IMR-90 (cell line): ENCODE results near the gene TSGA10IP. TPM values are rescaled to one million over a fixed set of nuclear protein-coding genes. Genes with fewer than 3 reads are reported as not detected.

Source experiments
- ATAC-seq: fragments of 200-7000 bp; cut with Tn5 transposase; 2 replicates; pipeline ENCODE4 v1.9.1; 2020; ENCODE audit warnings: low read depth, mild to moderate bottlenecking, moderate library complexity
- BruUV-seq: library from RNA; stranded (reverse); fragments of 400-500 nt; replicated peaks from 2 replicates; lab custom pipeline; 2021; lab: Mats Ljungman, UMichigan
- CTCF ChIA-PET: fragments of 300-600 bp; formaldehyde crosslinking; extraction: SDS; loops from one replicate; lab custom pipeline; 2021; ENCODE audit warnings: antibody characterized with exemption; lab: Yijun Ruan, JAX
- POLR2A ChIA-PET: fragments of 300-600 bp; sonication (Branson Sonifier 250); formaldehyde crosslinking; loops from one replicate; lab custom pipeline; 2022; ENCODE audit warnings: antibody characterized with exemption; ENCODE audit not compliant: unreplicated experiment; lab: Charles Lee
- DNase-seq: peaks from one replicate; pipeline ENCODE4 v3.0.0; 2013
- H2AFZ ChIP-seq: replicated peaks from 2 replicates; pipeline ENCODE3; 2013; ENCODE audit warnings: low read length, mild to moderate bottlenecking; ENCODE audit not compliant: poor library complexity
- H2AK5ac ChIP-seq: 2 replicates; pipeline ENCODE4 v1.6.1; 2013; ENCODE audit warnings: low read depth, low read length, inconsistent platforms
- H2AK9ac ChIP-seq: replicated peaks from 2 replicates; pipeline ENCODE3; 2013; ENCODE audit warnings: mild to moderate bottlenecking, low read depth, low read length, moderate library complexity; ENCODE audit not compliant: poor library complexity
- H2BK120ac ChIP-seq: 2 replicates; pipeline ENCODE4 v1.6.1; 2013; ENCODE audit warnings: low read depth, low read length, inconsistent platforms
- H2BK15ac ChIP-seq: 3 replicates; pipeline ENCODE4 v1.6.1; 2013; ENCODE audit warnings: low read depth, low read length, inconsistent platforms
- H2BK20ac ChIP-seq: 2 replicates; pipeline ENCODE4 v1.6.1; 2013; ENCODE audit warnings: low read depth, mild to moderate bottlenecking, inconsistent platforms, low read length, moderate library complexity
- H2BK5ac ChIP-seq: 2 replicates; pipeline ENCODE4 v1.6.1; 2013; ENCODE audit warnings: mild to moderate bottlenecking, low read depth, low read length, inconsistent platforms; ENCODE audit not compliant: poor library complexity, severe bottlenecking
- H3K14ac ChIP-seq: replicated peaks from 2 replicates; pipeline ENCODE4 v1.6.1; 2013; ENCODE audit warnings: low read depth, low read length, inconsistent platforms
- H3K18ac ChIP-seq: 2 replicates; pipeline ENCODE4 v1.6.1; 2013; ENCODE audit warnings: low read depth, low read length, control low read depth
- H3K23ac ChIP-seq: 2 replicates; pipeline ENCODE4 v1.6.1; 2013; ENCODE audit warnings: low read depth, low read length, inconsistent platforms
- H3K27ac ChIP-seq: 2 replicates; pipeline ENCODE4 v1.5.1; 2013; ENCODE audit warnings: mild to moderate bottlenecking, control low read depth, low read length; ENCODE audit not compliant: insufficient read depth
- H3K27me3 ChIP-seq: 2 replicates; pipeline ENCODE4 v1.6.1; 2013; ENCODE audit warnings: low read length; ENCODE audit not compliant: control insufficient read depth, insufficient read depth
- H3K36me3 ChIP-seq: 2 replicates; pipeline ENCODE4 v1.6.1; 2013; ENCODE audit warnings: low read length, mixed read lengths; ENCODE audit not compliant: control insufficient read depth, insufficient read depth
- H3K4ac ChIP-seq: 2 replicates; pipeline ENCODE4 v1.6.1; 2013; ENCODE audit warnings: low read depth, low read length, inconsistent platforms
- H3K4me1 ChIP-seq: 2 replicates; pipeline ENCODE4 v1.6.1; 2013; ENCODE audit warnings: low read length, mixed read lengths; ENCODE audit not compliant: control insufficient read depth, insufficient read depth
- H3K4me2 ChIP-seq: 2 replicates; pipeline ENCODE4 v1.6.1; 2013; ENCODE audit warnings: low read depth, mild to moderate bottlenecking, control low read depth, low read length, moderate library complexity
- H3K4me3 ChIP-seq: 2 replicates; pipeline ENCODE4 v1.5.1; 2013; ENCODE audit warnings: low read depth, mild to moderate bottlenecking, control low read depth, low read length, moderate library complexity; ENCODE audit not compliant: insufficient read depth
- H3K56ac ChIP-seq: 2 replicates; pipeline ENCODE4 v1.6.1; 2013; ENCODE audit warnings: low read length, inconsistent platforms; ENCODE audit not compliant: insufficient read depth; ENCODE audit errors: extremely low read depth
- H3K79me1 ChIP-seq, 2 experiments: 2 replicates each; pipeline ENCODE4 v1.6.1; 2013; ENCODE audit warnings: low read length in 2 of 2, inconsistent platforms in 1 of 2, low read depth in 1 of 2
- H3K9ac ChIP-seq: 2 replicates; pipeline ENCODE4 v1.6.1; 2013; ENCODE audit warnings: low read depth, low read length, control low read depth
- H3K9me1 ChIP-seq: 2 replicates; pipeline ENCODE4 v1.6.1; 2013; ENCODE audit warnings: low read length, inconsistent platforms; ENCODE audit not compliant: insufficient read depth
- H3K9me3 ChIP-seq: 2 replicates; pipeline ENCODE4 v1.6.1; 2013; ENCODE audit warnings: low read length; ENCODE audit not compliant: control insufficient read depth, insufficient read depth
- H4K20me1 ChIP-seq: 2 replicates; pipeline ENCODE4 v1.6.1; 2013; ENCODE audit warnings: low read length, inconsistent platforms; ENCODE audit not compliant: insufficient read depth
- H4K5ac ChIP-seq: 2 replicates; pipeline ENCODE4 v1.6.1; 2013; ENCODE audit warnings: mild to moderate bottlenecking, low read depth, low read length, control low read depth
- H4K8ac ChIP-seq, 2 experiments: 2 replicates each; pipeline ENCODE4 v1.6.1; 2013; ENCODE audit warnings: low read depth in 2 of 2, low read length in 2 of 2, control low read depth in 1 of 2, inconsistent platforms in 1 of 2
- H4K91ac ChIP-seq: 2 replicates; pipeline ENCODE4 v1.6.1; 2013; ENCODE audit warnings: low read depth, low read length, inconsistent platforms; ENCODE audit not compliant: insufficient read depth
- BHLHE40 ChIP-seq: fragments of 150-350 bp; IDR thresholded peaks from 2 replicates; pipeline ENCODE4 v1.6.1; 2016; ENCODE audit warnings: mild to moderate bottlenecking, low read depth, low read length
- CEBPB ChIP-seq: IDR thresholded peaks from 2 replicates; pipeline ENCODE4 v1.6.1; 2012; ENCODE audit warnings: low read depth, low read length, improper control_type of control experiment
- CHD1 ChIP-seq: IDR thresholded peaks from 2 replicates; pipeline ENCODE4 v1.6.1; 2012; ENCODE audit warnings: low read depth, low read length, improper control_type of control experiment
- FOS ChIP-seq: fragments of 150-350 bp; IDR thresholded peaks from 2 replicates; pipeline ENCODE4 v1.6.1; 2016; ENCODE audit warnings: low read depth, low read length
- MAFK ChIP-seq: IDR thresholded peaks from 2 replicates; pipeline ENCODE4 v1.6.1; 2012; ENCODE audit warnings: low read depth, low read length, improper control_type of control experiment
- MAZ ChIP-seq: IDR thresholded peaks from 2 replicates; pipeline ENCODE4 v1.6.1; 2012; ENCODE audit warnings: low read depth, mild to moderate bottlenecking, low read length, improper control_type of control experiment, moderate library complexity, borderline replicate concordance
- MXI1 ChIP-seq: IDR thresholded peaks from 2 replicates; pipeline ENCODE4 v1.6.1; 2012; ENCODE audit warnings: low read depth, mild to moderate bottlenecking, low read length, moderate library complexity, borderline replicate concordance
- NFE2L2 ChIP-seq: fragments of 150-350 bp; IDR thresholded peaks from 2 replicates; pipeline ENCODE4 v1.6.1; 2016; ENCODE audit warnings: low read depth, mild to moderate bottlenecking, low read length
- RAD21 ChIP-seq: IDR thresholded peaks from 2 replicates; pipeline ENCODE4 v1.6.1; 2012; ENCODE audit warnings: low read length, improper control_type of control experiment
- RCOR1 ChIP-seq: IDR thresholded peaks from 2 replicates; pipeline ENCODE4 v1.6.1; 2012; ENCODE audit warnings: mild to moderate bottlenecking, low read length, improper control_type of control experiment; ENCODE audit not compliant: insufficient replicate concordance
- RFX5 ChIP-seq: IDR thresholded peaks from 2 replicates; pipeline ENCODE4 v1.8.0; 2012; ENCODE audit warnings: low read depth, mild to moderate bottlenecking, low read length, moderate library complexity
- WGBS, 2 experiments: methylation state at CpG; one replicate each; pipeline versions ENCODE4 v1.1.5 to v1.1.7; 2013; ENCODE audit warnings: missing lambda C conversion rate in 2 of 2; ENCODE audit not compliant: insufficient read length in 1 of 2; ENCODE audit errors: extremely low coverage in 2 of 2; 5-methylcytosine and 5-hydroxymethylcytosine counted together
- dilution Hi-C: fragments of 300-500 bp; cut with HindIII; formaldehyde crosslinking; loops from one replicate; pipeline ENCODE4 v1.14.3; 2018; ENCODE audit warnings: low sequenced_read_pairs; ENCODE audit not compliant: unreplicated experiment
- in situ Hi-C: fragments of 300-500 bp; cut with MboI; formaldehyde crosslinking; loops from 3 replicates; pipeline ENCODE4 v1.14.3; 2019; ENCODE audit warnings: low sequenced_read_pairs, inconsistent platforms, mixed read lengths
- intact Hi-C: fragments of 100-400 bp; cut with micrococcal nuclease; formaldehyde crosslinking; loops from 2 replicates; pipeline ENCODE4 v1.10.0; 2022
- polyA plus RNA-seq, 3 experiments: library from polyadenylated mRNA; depleted of rRNA; stranded (reverse); fragments of >200 nt; gene quantifications; 2 replicates each; pipeline ENCODE4 v1.2.3, GENCODE V29; 2012; ENCODE audit warnings: low replicate concordance in 1 of 3
- total RNA-seq: library from RNA; depleted of rRNA; stranded (reverse); fragments of >200 nt; gene quantifications from 2 replicates; pipeline ENCODE4 v1.2.3, GENCODE V29; 2012
- TF ChIP-seq, protein P1 (sequence below): fragments of 150-350 bp; IDR thresholded peaks from 2 replicates; pipeline ENCODE4 v1.6.1; 2017; ENCODE audit warnings: mild to moderate bottlenecking, antibody characterized with exemption, low read length, low read depth
- TF ChIP-seq, protein P2 (sequence below): conservative IDR thresholded peaks from 2 replicates; pipeline ENCODE4 v1.5.1; 2012; ENCODE audit warnings: mild to moderate bottlenecking, low read depth, low read length, improper control_type of control experiment
- TF ChIP-seq, protein P3 (sequence below): fragments of 150-350 bp; IDR thresholded peaks from 2 replicates; pipeline ENCODE4 v1.6.1; 2016; ENCODE audit warnings: low read depth, mild to moderate bottlenecking, low read length, moderate library complexity, borderline replicate concordance

Gene TSGA10IP
- total and polyA plus RNA-seq, 2 of the 4 experiments (the other 2 are of a cell fraction): 0.21 TPM; not detected in 1

DNA sequence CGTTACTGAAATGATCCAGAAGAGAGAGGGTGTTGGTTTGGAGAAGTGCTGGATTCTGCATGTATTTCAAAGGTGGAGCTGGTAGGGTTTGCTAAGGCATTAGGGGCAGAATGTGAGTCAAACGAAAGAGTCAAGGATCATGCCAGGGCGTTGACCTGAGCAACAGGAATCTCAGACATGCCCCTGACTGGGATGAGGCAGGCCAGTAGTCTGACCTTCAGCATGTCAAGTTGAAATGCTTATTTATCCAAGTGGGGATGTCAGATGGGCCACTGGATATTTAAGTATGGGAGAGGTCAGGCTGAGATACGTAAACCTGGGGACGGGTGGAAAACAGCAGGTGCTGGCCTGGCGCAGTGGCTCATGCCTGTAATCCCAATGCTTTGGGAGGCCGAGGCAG, 2.7 kb upstream of the TSGA10IP start (continued):
- TF ChIP-seq FOS (no peak), CEBPB (no peak), MAZ (no peak), RFX5 (no peak), RAD21 (no peak)

DNA sequence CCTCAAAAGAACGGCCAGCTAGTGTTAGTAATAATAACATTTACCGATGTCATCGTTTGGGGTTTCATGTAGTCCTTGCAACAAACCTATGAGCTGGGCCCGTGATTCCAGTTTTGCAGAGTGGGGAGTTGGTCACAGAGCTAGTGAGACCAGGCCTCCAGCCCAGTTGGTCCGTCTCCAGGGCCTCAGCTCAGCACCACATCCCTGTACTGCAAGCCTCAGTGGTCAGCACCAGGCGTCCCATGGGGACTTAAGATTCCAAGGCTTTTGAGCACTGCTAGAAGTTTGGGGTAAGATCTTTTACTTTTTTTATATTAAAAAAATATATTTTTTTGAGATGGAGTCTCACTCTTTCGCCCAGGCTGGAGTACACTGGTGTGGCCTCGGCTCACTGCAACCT, 1.1 kb upstream of the TSGA10IP start:
- no peak overlapping the region for H2BK120ac ChIP-seq
- H3K4me2 ChIP-seq: no peak overlapping the region
- H4K20me1 ChIP-seq: 0 out of 2 replicates have a peak, but pooled peaks cover 3% of the 10 kb centered on the region
- no peak overlapping the region for H3K23ac ChIP-seq
- H2BK20ac ChIP-seq: no peak overlapping the region
- peaks cover 3% of the 10 kb centered on the region; the same call in 1 of the 2 replicates for H3K27me3 ChIP-seq
- no peaks in the 10 kb centered on the region for H3K9me3 ChIP-seq
- H3K9ac ChIP-seq: no peak overlapping the region
- peak overlapping the region; percentile 40; the same call in 1 of the 2 replicates for H2AK5ac ChIP-seq
- no peak overlapping the region for H3K4ac ChIP-seq
- H3K4me3 ChIP-seq: no peak overlapping the region
- dilution Hi-C loops (no loop called here), in situ Hi-C loops (no loop called here), intact Hi-C loops (no loop called here)
- no CpG with 5 or more reads among the region's 8 CpGs for WGBS, 2 experiments
- no peaks in the 10 kb centered on the region for H3K36me3 ChIP-seq
- H4K8ac ChIP-seq: no peak overlapping the region
- H2AFZ ChIP-seq: no peak overlapping the region
- H3K14ac ChIP-seq: no peak overlapping the region
- peaks cover 6% of the 10 kb centered on the region for H3K4me1 ChIP-seq
- peaks cover 12% of the 10 kb centered on the region for H3K9me1 ChIP-seq
- no peak overlapping the region for H3K27ac ChIP-seq
- H4K5ac ChIP-seq: no peak overlapping the region
- no peak overlapping the region for H3K56ac ChIP-seq
- H3K18ac ChIP-seq: no peak overlapping the region
- ChIA-PET CTCF (no interaction called here), POLR2A (no interaction called here)
- ATAC-seq (no peak), DNase-seq (no peak)
- no peak overlapping the region for H2BK5ac ChIP-seq
- H2AK9ac ChIP-seq: no peak overlapping the region
- no peak overlapping the region for H4K91ac ChIP-seq
- H2BK15ac ChIP-seq: no peak overlapping the region
- peaks cover 0 to 15% of the 10 kb centered on the region in 2 experiments; a peak in 2 of 4 replicates for H3K79me1 ChIP-seq
- no TSS peak for BruUV-seq
- TF ChIP-seq FOS (no peak), RFX5 (no peak), MAZ (no peak), MXI1 (no peak), NFE2L2 (no peak), RCOR1 (no peak), MAFK (no peak), CHD1 (no peak), BHLHE40 (no peak), CEBPB (no peak)
- TF ChIP-seq, protein P1, sequence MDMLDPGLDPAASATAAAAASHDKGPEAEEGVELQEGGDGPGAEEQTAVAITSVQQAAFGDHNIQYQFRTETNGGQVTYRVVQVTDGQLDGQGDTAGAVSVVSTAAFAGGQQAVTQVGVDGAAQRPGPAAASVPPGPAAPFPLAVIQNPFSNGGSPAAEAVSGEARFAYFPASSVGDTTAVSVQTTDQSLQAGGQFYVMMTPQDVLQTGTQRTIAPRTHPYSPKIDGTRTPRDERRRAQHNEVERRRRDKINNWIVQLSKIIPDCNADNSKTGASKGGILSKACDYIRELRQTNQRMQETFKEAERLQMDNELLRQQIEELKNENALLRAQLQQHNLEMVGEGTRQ: no peak
- TF ChIP-seq, protein P2, sequence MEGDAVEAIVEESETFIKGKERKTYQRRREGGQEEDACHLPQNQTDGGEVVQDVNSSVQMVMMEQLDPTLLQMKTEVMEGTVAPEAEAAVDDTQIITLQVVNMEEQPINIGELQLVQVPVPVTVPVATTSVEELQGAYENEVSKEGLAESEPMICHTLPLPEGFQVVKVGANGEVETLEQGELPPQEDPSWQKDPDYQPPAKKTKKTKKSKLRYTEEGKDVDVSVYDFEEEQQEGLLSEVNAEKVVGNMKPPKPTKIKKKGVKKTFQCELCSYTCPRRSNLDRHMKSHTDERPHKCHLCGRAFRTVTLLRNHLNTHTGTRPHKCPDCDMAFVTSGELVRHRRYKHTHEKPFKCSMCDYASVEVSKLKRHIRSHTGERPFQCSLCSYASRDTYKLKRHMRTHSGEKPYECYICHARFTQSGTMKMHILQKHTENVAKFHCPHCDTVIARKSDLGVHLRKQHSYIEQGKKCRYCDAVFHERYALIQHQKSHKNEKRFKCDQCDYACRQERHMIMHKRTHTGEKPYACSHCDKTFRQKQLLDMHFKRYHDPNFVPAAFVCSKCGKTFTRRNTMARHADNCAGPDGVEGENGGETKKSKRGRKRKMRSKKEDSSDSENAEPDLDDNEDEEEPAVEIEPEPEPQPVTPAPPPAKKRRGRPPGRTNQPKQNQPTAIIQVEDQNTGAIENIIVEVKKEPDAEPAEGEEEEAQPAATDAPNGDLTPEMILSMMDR: no peak
- TF ChIP-seq, protein P3, sequence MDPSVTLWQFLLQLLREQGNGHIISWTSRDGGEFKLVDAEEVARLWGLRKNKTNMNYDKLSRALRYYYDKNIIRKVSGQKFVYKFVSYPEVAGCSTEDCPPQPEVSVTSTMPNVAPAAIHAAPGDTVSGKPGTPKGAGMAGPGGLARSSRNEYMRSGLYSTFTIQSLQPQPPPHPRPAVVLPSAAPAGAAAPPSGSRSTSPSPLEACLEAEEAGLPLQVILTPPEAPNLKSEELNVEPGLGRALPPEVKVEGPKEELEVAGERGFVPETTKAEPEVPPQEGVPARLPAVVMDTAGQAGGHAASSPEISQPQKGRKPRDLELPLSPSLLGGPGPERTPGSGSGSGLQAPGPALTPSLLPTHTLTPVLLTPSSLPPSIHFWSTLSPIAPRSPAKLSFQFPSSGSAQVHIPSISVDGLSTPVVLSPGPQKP: no peak
